Stimulated activated CD8-positive, alpha-beta memory T cell treated with anti-CD3 and anti-CD28 coated beads, Interleukin-15, amount 100 ng/mL, for 48 hours (primary cell): ENCODE data around the gene FAM131C.
"Not testable (repeated sequence)": the region's sequence is repeated elsewhere in the genome, so short reads cannot be mapped to it uniquely, and the experiment has no call there.

Experiments used
- DNase-seq, 2 donors: peaks; one replicate each; pipeline ENCODE4 v3.0.0-alpha.2; 2020; ENCODE audit warnings: low read depth in 2 of 2

FAM131C gene

GRCh38 chr1:16076865-16077238 lies 3.4 kb upstream of the FAM131C start:
- no peak for DNase-seq

GRCh38 chr1:16076031-16076864 lies 2.8 kb upstream of the FAM131C start:
- no peak for DNase-seq

GRCh38 chr1:16075337-16076030 lies 2.0 kb upstream of the FAM131C start:
- no peak for DNase-seq

GRCh38 chr1:16074217-16074616 lies 766 bp upstream of the FAM131C start:
- no peak for DNase-seq

- DNase-seq, result no peak
Measured at GRCh38 chr1:16072616-16073484, 601 bp downstream of the FAM131C start.

- no peak for DNase-seq
Measured at GRCh38 chr1:16072095-16072494, 1.4 kb downstream of the FAM131C start.

GRCh38 chr1:16071614-16072013 lies 1.8 kb downstream of the FAM131C start:
- DNase-seq, result no peak

- no peak for DNase-seq
Measured at GRCh38 chr1:16070640-16071355, 2.7 kb downstream of the FAM131C start.

- DNase-seq, result no peak
Measured at GRCh38 chr1:16068356-16069270, 4.8 kb downstream of the FAM131C start.

GRCh38 chr1:16067933-16068332 lies 5.5 kb downstream of the FAM131C start:
- no peak for DNase-seq

- no peak for DNase-seq
Measured at GRCh38 chr1:16067127-16067768, 6.2 kb downstream of the FAM131C start.

GRCh38 chr1:16066245-16066644 lies 7.2 kb downstream of the FAM131C start:
- DNase-seq, result no peak

- no peak for DNase-seq
Measured at GRCh38 chr1:16065269-16065576, 8.2 kb downstream of the FAM131C start.

- DNase-seq, result no peak
Measured at GRCh38 chr1:16064536-16065268, 8.7 kb downstream of the FAM131C start.

- DNase-seq, result no peak
Measured at GRCh38 chr1:16063921-16064320, 9.5 kb downstream of the FAM131C start.

GRCh38 chr1:16063226-16063829 lies 10.1 kb downstream of the FAM131C start:
- DNase-seq, result no peak

GRCh38 chr1:16062687-16063075 lies 10.8 kb downstream of the FAM131C start:
- DNase-seq, result not testable (repeated sequence)

GRCh38 chr1:16061989-16062686 lies 11.3 kb downstream of the FAM131C start:
- not testable (repeated sequence) for DNase-seq
